HG02870 (cell line): ENCODE measurements around the gene ZCCHC8.

Experiments
- ATAC-seq: cut with Tn5 transposase; IDR thresholded peaks from one replicate; pipeline ENCODE4 v1.9.1; 2021; ENCODE audit warnings: mild to moderate bottlenecking, moderate library complexity; ENCODE audit not compliant: unreplicated experiment

ZCCHC8 gene

GRCh38 chr12:122500685-122501488 lies at the start of gene ZCCHC8:
TSS of gene ZCCHC8 (minus strand) at chr12:122500932. CDS start at chr12:122500840, 92 bp downstream.
- peak; percentile 92 for ATAC-seq

DNA sequence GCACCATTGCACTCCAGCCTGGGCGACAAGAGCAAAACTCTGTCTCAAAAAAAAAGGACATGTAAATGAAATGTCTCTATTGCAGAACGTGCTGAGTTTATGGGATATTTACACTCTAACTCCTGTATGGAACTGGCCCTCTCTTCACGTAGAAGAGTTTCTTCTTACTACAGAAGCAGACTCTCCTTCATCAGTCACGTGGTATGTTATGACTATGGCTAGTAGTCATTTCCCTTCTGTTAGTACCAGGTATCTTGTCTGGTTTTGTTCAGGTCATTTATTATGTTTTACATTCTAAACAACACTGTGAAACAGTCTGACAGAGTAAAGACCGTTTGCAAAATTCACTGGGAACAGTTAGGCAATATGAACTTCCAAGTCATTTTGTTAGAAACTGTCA lies 46.6 kb upstream of the ZCCHC8 start:
- no peak for ATAC-seq

DNA sequence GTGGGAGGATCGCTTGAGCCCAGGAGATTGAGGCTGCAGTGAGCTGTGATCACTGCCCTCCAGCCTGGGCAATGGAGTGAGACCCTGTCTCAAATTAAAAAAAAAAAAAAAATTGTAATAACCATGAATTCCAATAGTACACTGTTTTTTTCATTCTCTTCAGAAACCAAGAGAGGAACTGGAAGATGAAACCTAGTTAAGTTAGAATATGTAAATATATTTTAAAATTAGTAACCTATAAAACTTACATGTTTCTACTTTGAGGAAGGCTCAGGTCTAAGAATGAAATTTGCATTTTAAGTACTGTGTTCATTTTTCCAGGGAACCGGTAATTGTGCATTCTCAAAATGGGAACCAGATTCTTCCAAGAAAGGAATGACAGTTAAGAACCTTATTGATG lies 45.1 kb upstream of the ZCCHC8 start:
- no peak for ATAC-seq

GRCh38 chr12:122544537-122544936 lies 43.8 kb upstream of the ZCCHC8 start:
- ATAC-seq = no peak

- no peak for ATAC-seq
Observed at GRCh38 chr12:122538496-122538895, 37.8 kb upstream of the ZCCHC8 start.

DNA sequence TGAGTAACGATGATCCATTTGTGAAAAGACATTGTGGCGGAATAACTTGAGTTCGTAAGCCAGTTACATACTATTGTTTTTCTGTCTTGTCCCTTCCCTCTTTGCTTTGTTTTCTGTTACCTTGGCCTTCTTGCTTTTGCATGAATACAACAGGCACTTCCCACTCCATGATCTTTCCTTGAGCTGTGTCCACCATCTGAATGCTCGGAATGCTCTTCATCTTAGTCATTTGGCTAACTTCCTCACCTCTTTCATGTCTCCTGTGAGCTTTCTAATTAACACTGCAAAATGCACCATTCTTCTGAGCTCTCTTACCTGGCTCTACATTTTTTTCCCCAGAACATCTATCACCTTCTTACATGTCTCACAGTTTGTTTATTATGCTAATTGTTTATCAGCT lies 36.3 kb upstream of the ZCCHC8 start:
- ATAC-seq = no peak

GRCh38 chr12:122533856-122534255 lies 33.1 kb upstream of the ZCCHC8 start:
- ATAC-seq = no peak

- ATAC-seq = no peak
Observed at GRCh38 chr12:122528992-122529391, 28.3 kb upstream of the ZCCHC8 start.

DNA sequence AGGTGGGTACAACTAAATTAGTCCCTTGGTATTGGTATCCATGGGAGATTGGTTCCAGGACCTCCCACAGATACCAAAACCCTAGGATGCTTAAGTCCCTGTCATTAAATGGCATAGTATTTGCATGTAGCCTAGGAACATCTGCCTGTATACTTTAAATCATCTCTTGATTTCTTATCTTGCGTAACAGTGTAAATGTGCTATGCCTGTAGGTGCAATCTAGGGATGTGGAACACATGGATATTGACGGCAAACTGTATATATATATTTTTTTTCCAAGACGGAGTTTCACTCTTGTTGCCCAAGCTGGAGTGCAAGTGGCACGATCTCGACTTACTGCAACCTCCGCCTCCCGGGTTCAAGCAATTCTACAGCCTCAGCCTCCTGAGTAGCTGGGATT lies 27.9 kb upstream of the ZCCHC8 start:
- ATAC-seq = no peak

DNA sequence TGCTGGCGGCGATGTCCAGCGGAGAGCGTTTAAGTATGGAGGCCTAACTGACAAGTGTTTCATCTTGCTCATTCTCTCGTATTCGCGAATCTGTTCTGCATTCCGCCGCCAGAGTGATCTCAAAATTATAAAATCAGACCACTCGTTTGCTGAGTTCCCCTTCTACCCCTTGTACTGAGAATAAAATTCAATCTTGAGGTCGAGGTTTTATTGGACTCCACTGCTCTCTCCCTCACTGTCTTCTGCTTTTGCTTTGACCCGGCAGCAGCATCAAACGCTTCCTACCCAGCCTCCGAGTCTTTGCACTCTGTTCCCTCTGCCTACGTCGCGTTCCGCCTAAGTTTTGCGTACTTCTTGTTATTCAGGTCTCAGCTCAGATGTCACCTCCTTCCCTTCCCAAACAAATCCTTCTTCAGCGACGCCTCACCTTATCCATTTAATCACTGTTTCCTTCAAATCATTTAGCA lies 26.8 kb upstream of the ZCCHC8 start:
- ATAC-seq = no peak

- ATAC-seq = peak; percentile 86
Observed at GRCh38 chr12:122526683-122527477, 26.1 kb upstream of the ZCCHC8 start, which contains the start of the genes KNTC1 and RSRC2. TSS of gene KNTC1 (plus strand) at chr12:122527249. CDS start at chr12:122530064, 2,815 bp downstream. TSS of gene RSRC2 (minus strand) at chr12:122526936. CDS start at chr12:122526853, 83 bp downstream.

- no peak for ATAC-seq
Observed at GRCh38 chr12:122523846-122524718, 23.4 kb upstream of the ZCCHC8 start.

- ATAC-seq = no peak
Observed at GRCh38 chr12:122523280-122523679, 22.5 kb upstream of the ZCCHC8 start.

DNA sequence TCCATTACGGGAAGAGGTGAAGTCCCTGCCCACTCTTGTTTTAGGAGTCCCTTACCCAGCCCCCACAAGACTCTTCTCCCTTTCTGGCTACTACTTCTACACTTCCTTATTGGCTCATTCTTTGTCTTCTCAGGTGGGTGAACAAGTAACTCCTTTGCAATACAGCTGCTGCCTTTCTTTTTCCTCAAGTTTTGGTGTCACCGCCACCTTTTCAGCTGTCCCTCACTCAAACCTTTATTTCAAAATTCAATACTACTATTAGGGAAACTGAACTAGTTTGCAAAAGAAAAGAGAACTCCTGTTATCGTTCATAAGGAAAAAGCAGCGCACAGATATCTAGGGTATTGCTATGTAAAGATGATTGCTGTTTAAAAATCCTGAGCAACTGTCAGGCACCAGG lies 19.9 kb upstream of the ZCCHC8 start:
- ATAC-seq = no peak

- ATAC-seq = no peak
Observed at GRCh38 chr12:122519418-122519817, 18.7 kb upstream of the ZCCHC8 start.

DNA sequence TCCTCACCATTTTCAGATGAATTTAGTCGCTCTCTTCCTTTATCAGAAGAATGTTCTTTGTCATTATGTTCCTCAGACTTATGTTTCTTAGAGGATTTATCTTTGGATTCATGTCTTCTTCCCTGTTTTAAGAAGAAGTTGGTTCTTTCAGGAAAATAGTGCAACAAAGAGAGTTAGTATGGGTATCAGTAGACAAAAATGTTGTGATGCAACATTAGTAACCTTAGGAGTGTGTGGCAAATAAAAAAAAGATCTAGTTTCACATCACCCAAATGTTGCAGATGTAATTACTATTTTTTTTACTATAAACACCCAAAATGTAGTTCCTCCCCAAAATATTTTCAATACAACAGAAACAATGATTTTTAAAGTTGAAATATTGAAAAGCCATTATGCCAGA lies 18.2 kb upstream of the ZCCHC8 start:
- no peak for ATAC-seq

DNA sequence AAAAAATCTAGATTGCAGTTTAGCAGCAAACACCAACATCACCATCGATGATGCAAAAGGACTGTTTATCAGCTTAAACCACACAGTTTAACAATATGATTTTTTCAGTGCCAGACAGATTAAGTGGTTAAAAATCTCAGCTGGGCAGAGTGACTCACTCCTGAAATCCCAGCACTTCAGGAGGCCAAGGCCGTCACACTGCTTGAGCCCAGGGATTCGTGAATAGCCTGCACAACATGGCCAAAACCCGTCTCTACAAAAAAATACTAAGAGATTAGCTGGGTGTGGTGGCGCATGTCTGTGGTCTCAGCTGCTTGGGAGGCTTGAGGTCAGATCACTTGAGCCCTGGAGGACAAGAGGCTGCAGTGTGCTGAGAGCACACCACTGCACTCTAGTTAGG lies 17.1 kb upstream of the ZCCHC8 start:
- ATAC-seq = no peak

GRCh38 chr12:122516544-122517361 lies 16.0 kb upstream of the ZCCHC8 start:
- no peak for ATAC-seq

DNA sequence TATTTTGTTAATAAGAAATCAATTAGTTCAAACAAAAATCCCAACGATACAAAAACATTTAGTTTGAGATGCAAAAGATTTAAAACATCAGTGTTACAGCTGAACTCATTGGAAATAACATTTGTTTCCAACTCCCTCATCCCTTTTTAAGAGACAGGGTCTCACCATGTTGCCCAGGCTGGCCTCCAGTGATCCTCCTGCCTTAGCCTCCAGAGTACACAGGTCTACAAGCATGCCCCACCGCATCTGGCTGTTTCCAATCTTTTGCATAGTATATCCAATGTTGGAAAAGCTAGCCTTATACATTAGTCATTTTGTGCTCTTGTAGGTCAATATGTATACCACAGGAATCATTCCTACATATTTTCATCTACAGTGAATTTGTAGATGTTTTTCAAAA lies 14.5 kb upstream of the ZCCHC8 start:
- ATAC-seq = no peak

GRCh38 chr12:122513660-122514059 lies 12.9 kb upstream of the ZCCHC8 start:
- no peak for ATAC-seq
